Esophagus mucosa (tissue), 1 donor: ENCODE data around the gene CIAO2A. TPM values are rescaled to one million over a fixed set of nuclear protein-coding genes. Genes with fewer than 3 reads are reported as not detected.
"Not testable (repeated sequence)": the region's sequence is repeated elsewhere in the genome, so short reads cannot be mapped to it uniquely, and the experiment has no call there.

ENCODE experiments used
- ATAC-seq: fragments of 200-7000 bp; cut with Tn5 transposase; one replicate; pipeline ENCODE4 v1.9.1; 2020
- total RNA-seq: library from RNA; stranded (reverse); gene quantifications from one replicate; pipeline ENCODE4 v1.2.4, GENCODE V29; 2023
- donor health status: DM: yes; HTN: yes; CAD: no.

CIAO2A gene
- total RNA-seq: 25.6 TPM

- peak; percentile 88 for ATAC-seq
Observed at GRCh38 chr15:64093627-64094417, at the start of gene CIAO2A. TSS of gene CIAO2A (minus strand) at chr15:64093838. CDS start at chr15:64093768, 70 bp downstream.

DNA sequence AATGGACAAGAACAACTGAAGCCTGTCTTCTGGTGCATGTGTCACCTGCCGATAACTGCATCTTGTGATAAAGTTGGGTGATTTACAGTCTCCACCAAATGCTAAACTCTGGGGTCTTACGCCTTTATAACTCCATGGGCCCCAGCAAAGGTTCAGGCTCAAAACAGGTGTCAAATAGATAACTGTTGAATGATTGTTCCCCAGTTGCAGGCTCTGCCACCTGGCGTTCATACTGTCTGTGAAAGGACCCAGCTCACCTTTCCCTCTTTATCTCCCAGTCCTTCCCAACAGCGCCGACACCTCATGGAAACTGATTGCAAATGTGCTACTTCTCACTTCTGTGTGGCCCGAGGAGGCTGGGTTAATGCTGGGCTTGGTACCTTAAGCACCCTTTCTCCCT lies 49.6 kb upstream of the CIAO2A start:
- ATAC-seq: no peak

DNA sequence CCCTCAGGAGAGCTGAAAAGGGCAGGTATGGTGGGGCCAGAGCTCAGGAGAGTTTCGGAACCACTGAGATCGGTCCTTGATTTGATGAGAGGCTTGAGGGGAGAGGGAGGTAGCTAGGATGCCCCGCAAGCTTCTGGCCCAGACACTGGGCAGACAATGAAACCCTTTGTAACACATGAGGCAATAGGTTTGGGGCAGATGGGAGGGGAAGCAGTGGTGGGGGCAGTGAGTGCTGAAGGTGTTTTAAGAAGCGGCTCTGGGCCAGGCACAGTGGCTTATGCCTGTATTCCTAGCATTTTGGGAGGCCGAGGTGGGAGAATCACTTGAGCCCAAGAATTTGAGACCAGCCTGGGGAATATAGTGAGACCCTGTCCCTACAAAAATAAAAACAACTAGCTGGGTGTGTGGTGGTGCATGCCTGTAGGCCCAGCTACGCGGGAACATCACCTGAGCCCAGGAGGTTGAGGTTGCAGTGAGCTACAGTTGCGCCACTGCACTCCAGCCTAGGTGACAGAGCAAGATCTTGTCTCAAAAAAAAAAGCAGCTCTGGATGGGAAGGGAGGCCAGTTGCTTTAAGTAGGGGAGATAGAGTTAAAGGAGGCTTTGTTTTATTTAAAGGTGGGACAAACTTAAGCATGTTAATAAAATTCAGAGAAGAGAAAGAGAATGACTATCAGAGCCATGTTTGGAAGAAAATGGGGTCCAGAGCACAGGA lies 48.3 kb upstream of the CIAO2A start:
- ATAC-seq: no peak

GRCh38 chr15:64138331-64138941 lies 44.8 kb upstream of the CIAO2A start:
- ATAC-seq: no peak

- ATAC-seq: peak; percentile 28
Observed at GRCh38 chr15:64137226-64137833, 43.7 kb upstream of the CIAO2A start.

DNA sequence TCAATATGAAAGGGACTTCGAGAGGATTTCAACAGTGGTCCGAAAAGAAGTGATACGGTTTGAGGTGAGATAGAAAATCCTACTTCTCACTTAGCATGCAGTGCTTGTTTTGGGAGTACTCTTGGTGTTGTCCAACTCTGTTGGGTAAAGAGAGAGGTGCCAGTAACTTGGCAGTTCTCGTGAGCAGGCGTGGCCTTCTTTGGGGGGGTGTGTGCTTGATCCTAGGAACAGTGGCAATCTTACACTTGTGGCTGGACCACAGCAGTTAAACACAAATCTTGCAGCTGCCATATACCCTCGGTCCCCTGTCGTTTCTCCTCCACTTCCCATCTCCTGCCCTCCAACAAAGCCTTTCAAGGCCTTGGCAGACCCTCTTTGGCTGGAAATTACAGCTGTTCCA lies 42.7 kb upstream of the CIAO2A start:
- ATAC-seq: no peak

GRCh38 chr15:64134345-64134829 lies 40.7 kb upstream of the CIAO2A start:
- ATAC-seq: peak; percentile 72

GRCh38 chr15:64133623-64134344 lies 40.1 kb upstream of the CIAO2A start:
- no peak for ATAC-seq

DNA sequence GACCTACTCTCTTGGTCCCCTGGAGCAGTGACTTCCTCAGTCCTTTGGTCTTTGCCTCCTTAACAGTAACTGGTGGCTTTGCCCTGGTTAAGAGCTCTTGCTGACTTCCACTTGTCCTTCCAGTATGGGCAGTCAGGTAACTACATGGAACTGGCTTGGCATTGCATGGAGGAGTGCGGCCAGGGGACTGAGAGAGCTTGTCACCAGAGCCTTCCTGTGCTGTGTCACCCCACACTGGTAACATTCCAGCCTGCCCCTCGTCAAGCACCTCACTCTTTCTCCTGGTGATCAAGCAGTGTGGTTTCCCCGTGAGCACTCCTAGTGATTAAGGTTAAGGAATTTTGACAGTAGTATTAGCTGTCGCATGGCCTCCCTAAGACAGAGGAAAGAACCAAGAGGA lies 38.6 kb upstream of the CIAO2A start:
- peak; percentile 70 for ATAC-seq

GRCh38 chr15:64131547-64131946 lies 37.9 kb upstream of the CIAO2A start:
- no peak for ATAC-seq

- no peak for ATAC-seq
Observed at GRCh38 chr15:64130159-64130558, 36.5 kb upstream of the CIAO2A start.

GRCh38 chr15:64127521-64128270 lies 34.1 kb upstream of the CIAO2A start:
- no peak for ATAC-seq

DNA sequence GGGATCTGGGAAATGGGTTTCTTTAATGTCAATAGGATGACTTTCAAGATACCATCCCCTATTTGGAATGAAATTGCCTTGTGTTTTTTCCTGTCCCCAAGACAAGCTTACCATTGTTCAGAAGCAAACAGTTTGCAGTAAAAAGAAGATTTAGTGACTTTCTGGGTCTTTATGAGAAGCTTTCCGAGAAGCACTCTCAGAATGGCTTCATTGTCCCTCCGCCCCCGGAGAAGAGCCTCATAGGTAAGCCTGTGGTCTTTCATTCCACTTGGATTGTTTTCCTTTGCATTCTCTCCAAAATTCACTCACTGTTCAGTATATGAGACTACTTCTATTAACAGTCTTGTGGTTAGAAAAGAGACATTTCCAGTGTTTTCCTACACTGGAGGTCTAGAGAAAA lies 32.3 kb upstream of the CIAO2A start:
- no peak for ATAC-seq

DNA sequence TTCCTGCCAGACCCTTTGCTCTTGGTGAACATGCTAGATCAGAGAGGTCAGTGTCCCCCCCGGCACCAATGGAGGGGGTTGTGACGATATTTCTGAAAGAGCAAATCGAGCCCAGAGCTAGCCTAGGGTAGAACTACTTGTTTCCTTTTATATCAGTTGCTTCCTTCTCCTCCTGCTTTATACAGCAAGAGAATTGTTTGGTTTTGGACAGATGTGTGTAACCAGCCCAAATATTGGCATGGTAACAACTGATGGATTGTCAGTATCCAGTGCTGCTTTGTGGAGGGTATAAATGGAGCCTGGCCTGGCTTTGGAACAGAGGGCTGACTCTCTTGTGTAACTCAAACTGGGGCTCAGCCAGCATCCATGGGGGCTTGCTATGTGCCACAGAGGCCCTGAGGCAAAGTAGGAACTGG lies 29.3 kb upstream of the CIAO2A start:
- no peak for ATAC-seq

DNA sequence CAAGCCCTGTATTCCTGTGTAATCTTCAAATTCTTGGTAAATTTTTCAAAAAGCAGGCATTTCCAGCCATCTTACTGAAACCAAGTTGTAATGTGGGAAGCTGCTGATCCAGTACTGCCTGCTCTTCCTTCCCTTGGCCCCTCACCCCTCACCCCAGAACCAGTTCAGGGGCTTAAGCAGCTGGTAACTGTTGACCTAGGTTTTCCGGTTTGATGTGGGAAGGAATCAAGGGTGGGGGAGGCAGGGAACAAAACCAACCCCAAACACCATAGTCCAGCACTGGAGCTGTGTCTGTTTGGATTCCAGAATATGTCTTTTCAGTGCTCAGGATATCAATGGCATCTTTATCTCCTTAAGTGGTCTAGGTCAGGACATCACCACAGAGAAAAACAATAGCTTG lies 28.8 kb upstream of the CIAO2A start:
- no peak for ATAC-seq

DNA sequence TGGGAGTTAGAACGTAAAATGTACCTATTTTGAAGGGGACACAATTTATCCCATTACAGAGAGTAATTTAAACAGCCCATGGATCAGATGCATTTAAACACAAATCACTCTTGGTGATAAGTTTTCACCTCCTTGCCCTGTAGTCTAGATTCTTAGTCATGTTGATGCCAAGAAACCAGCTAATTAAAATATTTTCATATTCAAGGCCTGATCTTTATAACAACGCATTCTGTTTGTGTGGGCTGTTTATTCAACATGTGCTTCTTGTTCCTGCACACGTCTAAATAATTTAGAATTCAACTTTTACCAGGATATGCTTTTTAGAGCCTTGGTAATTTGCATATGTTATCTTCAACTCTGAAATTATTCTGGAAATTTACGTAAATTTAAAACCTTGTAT lies 28.0 kb upstream of the CIAO2A start:
- no peak for ATAC-seq

DNA sequence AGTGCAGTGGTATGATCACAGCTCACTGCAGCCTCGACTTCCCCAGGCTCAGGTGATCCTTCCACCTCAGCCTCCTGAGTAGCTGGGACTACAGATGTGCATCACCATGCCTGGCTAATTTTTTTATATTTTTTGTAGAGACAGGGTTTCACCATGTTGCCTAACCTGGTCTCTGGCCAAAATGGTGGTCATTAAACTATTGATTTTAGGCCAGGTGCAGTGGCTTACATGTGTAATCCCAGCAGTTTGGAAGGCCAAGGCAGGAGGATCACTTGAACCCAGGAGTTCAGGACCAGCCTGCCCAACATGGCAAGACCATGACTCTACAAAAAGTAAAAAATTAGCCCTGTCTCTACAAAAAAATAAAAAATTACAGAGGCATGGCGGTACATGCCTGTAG lies 26.7 kb upstream of the CIAO2A start:
- ATAC-seq: not testable (repeated sequence)

GRCh38 chr15:64117759-64118487 lies 24.3 kb upstream of the CIAO2A start:
- ATAC-seq: no peak

GRCh38 chr15:64112904-64113303 lies 19.3 kb upstream of the CIAO2A start:
- ATAC-seq: peak; percentile 29

DNA sequence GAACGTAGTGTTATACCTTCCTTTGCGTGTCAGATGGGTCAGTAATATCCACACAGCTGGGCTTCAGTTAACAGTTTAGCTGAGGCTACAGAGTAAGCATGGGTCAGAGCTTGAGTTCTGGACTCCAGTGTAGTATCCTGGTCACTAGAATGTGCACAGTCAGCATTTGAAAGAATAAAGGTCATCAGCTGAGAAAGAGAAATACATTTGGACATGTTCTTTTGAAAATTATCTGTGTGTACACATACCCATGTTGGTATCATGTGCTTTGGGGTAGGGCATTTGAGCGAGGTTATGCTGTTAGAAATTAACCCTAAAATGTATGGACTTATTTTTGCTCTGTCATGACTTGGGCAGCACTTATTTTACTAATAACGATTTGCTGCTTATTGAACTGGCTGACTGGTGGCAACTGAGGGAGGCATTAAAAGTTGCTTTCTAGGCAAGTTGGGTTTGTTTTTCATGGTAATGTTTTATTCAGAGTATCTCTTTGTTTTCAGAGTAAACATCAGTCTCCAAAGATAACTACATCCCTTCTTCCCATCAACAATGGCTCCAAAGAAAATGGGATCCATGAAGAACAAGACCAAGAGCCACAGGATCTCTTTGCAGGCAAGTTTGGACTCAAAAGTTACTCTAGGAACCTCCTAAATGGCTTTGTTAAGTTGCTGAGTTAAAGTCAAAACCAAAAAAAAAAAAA lies 18.6 kb upstream of the CIAO2A start:
- peak; percentile 17 for ATAC-seq
